ENCODE results near the gene C8A. TPM values are rescaled to one million over a fixed set of nuclear protein-coding genes. Genes with fewer than 3 reads are reported as not detected.

C8A gene
- total RNA-seq, 1 donor from 2014 or later: not detected

- no peaks in the 10 kb centered on the region for H3K36me3 Mint-ChIP-seq (ENCODE audit: unreplicated experiment)
- H3K27me3 Mint-ChIP-seq (ENCODE audit: unreplicated experiment): peaks cover 21% of the 10 kb centered on the region
- TF ChIP-seq, protein P1, sequence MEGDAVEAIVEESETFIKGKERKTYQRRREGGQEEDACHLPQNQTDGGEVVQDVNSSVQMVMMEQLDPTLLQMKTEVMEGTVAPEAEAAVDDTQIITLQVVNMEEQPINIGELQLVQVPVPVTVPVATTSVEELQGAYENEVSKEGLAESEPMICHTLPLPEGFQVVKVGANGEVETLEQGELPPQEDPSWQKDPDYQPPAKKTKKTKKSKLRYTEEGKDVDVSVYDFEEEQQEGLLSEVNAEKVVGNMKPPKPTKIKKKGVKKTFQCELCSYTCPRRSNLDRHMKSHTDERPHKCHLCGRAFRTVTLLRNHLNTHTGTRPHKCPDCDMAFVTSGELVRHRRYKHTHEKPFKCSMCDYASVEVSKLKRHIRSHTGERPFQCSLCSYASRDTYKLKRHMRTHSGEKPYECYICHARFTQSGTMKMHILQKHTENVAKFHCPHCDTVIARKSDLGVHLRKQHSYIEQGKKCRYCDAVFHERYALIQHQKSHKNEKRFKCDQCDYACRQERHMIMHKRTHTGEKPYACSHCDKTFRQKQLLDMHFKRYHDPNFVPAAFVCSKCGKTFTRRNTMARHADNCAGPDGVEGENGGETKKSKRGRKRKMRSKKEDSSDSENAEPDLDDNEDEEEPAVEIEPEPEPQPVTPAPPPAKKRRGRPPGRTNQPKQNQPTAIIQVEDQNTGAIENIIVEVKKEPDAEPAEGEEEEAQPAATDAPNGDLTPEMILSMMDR (IDR thresholded peaks at IDR 0.05): no peak
- no peak for DNase-seq (ENCODE audit: extremely low spot score, unreplicated experiment)
- H3K4me3 Mint-ChIP-seq (ENCODE audit: unreplicated experiment): no peak overlapping the region
- H3K9me3 Mint-ChIP-seq (ENCODE audit: unreplicated experiment): no peaks in the 10 kb centered on the region
- H3K27ac Mint-ChIP-seq (ENCODE audit: unreplicated experiment): no peak overlapping the region
- no peaks in the 10 kb centered on the region for H3K4me1 Mint-ChIP-seq (ENCODE audit: unreplicated experiment)
These were observed 49.2 kb downstream of the C8A start for GRCh38 chr1:56903778-56904177.

DNA sequence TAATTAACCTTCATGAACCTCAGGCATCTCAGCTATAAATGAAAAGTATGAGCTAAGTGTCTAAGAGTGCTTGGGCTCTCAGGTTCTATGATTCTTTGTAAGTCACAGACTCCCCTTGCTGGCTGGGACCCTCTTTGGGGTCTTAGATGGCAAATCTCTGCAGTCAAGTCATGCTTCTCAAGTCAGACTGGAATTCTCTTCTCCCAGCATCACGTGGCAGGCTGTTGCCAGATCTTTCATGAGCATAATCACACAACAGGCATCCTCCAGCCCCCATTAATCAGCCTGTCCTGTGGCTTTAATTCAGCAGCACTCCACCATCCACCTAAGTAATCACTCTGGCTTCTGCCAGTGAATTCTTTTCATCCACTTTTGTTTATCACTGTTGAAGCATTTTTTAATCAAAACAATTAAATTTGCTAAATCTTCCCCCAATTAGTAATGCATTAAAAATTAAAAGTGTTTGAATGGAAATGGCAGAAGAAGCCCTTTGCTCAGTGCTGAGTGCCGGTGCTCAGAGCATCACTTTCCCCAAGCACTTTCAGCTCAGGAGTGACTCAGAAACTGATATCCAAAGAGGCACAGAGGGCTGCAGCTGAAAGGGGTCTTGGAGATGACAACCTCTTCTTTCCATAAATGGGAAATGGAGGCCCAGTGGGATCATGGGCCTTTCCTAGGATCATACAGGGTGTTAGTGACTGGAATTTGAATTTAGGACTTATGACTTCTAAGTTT, 50.2 kb downstream of the C8A start:
- H3K4me3 Mint-ChIP-seq (ENCODE audit: unreplicated experiment): no peak overlapping the region
- no peak overlapping the region for H3K27ac Mint-ChIP-seq (ENCODE audit: unreplicated experiment)
- H3K9me3 Mint-ChIP-seq (ENCODE audit: unreplicated experiment): no peaks in the 10 kb centered on the region
- no peak for DNase-seq (ENCODE audit: extremely low spot score, unreplicated experiment)
- H3K36me3 Mint-ChIP-seq (ENCODE audit: unreplicated experiment): no peaks in the 10 kb centered on the region
- TF ChIP-seq, protein P1 (IDR thresholded peaks at IDR 0.05): no peak
- peaks cover 24% of the 10 kb centered on the region for H3K27me3 Mint-ChIP-seq (ENCODE audit: unreplicated experiment)
- peaks cover 2% of the 10 kb centered on the region for H3K4me1 Mint-ChIP-seq (ENCODE audit: unreplicated experiment)

DNA sequence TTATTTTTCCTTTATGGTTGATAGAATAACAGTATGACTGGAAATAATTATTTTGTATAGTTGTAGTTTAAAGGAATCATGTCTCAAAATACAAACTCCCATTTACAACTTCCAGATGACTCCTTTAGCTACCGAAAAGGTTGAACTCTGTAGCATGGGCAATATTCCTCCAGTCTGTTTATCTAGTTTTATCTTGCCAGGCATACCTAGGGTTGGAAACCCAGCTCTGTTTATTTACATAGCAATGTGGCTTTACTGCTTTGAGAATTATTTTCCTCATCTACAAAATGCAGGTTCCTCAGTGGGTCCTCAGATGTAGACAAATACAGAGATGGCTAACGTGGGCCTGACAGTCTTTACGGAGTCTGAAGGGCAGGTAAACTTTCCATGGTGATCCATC, 51.1 kb downstream of the C8A start:
- Mint-ChIP-seq H3K4me3 (ENCODE audit: unreplicated experiment) (no peak overlapping the region), H3K27ac (ENCODE audit: unreplicated experiment) (no peak overlapping the region), H3K27me3 (ENCODE audit: unreplicated experiment) (peaks cover 22% of the 10 kb centered on the region), H3K4me1 (ENCODE audit: unreplicated experiment) (peaks cover 2% of the 10 kb centered on the region), H3K36me3 (ENCODE audit: unreplicated experiment) (no peaks in the 10 kb centered on the region), H3K9me3 (ENCODE audit: unreplicated experiment) (no peaks in the 10 kb centered on the region)
- TF ChIP-seq, protein P1 (IDR thresholded peaks at IDR 0.05): no peak
- DNase-seq (ENCODE audit: extremely low spot score, unreplicated experiment): no peak

DNA sequence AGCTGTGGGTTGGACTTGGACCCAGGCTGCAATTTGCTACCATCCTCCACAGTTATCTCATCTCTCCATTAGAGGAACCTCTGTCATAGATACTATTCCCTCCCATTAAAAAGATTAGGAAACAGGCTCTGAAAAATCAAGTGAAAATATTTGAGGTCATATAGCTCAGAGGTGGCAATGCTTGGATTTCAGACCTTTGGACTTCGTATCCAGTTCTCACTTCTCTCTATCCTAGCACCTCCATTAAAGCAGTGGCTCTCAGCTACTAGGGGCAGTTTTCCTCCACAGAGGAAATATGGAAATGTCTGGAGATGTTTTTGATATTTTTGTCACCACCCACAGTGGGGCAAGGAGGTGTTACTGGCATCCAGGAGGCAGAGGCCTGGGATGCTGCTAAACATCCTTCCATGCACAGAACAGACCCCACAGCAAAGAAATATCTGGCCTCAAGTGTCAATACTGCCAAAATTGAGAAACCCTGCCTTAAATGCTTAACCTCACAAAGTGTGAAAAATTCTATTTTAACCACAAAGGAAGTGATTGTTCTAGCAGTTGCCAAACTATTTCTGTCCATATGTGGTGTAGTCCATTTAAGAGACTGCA, 54.1 kb downstream of the C8A start:
- H3K27me3 Mint-ChIP-seq (ENCODE audit: unreplicated experiment): peaks cover 11% of the 10 kb centered on the region
- no peak overlapping the region for H3K4me3 Mint-ChIP-seq (ENCODE audit: unreplicated experiment)
- TF ChIP-seq, protein P1 (IDR thresholded peaks at IDR 0.05): no peak
- no peak overlapping the region for H3K27ac Mint-ChIP-seq (ENCODE audit: unreplicated experiment)
- H3K9me3 Mint-ChIP-seq (ENCODE audit: unreplicated experiment): no peaks in the 10 kb centered on the region
- no peak for DNase-seq (ENCODE audit: extremely low spot score, unreplicated experiment)
- H3K36me3 Mint-ChIP-seq (ENCODE audit: unreplicated experiment): no peaks in the 10 kb centered on the region
- peaks cover 2% of the 10 kb centered on the region for H3K4me1 Mint-ChIP-seq (ENCODE audit: unreplicated experiment)

DNA sequence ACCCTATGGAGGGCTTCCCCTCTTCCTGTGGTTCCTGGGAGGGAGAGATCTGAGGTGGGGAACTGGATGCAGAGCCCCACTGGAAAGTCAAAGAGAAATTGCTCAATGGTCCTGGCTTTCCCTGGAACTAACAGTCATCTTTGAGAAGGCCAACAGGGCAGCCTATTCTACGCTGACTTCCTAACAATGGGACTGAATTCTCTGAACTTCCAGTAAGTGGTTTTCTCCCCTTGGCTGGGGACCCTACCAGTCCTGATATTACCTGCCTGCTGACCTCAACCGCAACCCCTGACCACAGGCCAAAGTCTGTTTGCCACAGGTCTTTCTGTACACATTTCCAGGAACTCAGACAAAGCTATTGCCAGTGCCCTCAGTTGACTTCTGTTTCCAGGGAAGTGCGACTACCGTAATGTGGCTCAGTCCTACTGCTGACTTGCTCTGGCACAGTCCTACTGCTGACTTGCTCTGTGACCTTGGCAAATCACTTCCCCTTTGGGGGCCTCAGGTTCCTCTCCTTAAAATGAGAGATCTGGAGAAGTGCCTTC, 55.9 kb downstream of the C8A start:
- DNase-seq (ENCODE audit: extremely low spot score, unreplicated experiment): no peak
- Mint-ChIP-seq H3K36me3 (ENCODE audit: unreplicated experiment) (no peaks in the 10 kb centered on the region), H3K4me3 (ENCODE audit: unreplicated experiment) (no peak overlapping the region)

More for the DNA sequence above, 55.9 kb downstream of the C8A start:
- Mint-ChIP-seq H3K4me1 (ENCODE audit: unreplicated experiment) (peaks cover 2% of the 10 kb centered on the region), H3K9me3 (ENCODE audit: unreplicated experiment) (no peaks in the 10 kb centered on the region), H3K27me3 (ENCODE audit: unreplicated experiment) (peaks cover 16% of the 10 kb centered on the region), H3K27ac (ENCODE audit: unreplicated experiment) (no peak overlapping the region)
- TF ChIP-seq, protein P1 (IDR thresholded peaks at IDR 0.05): no peak
